IMR-90 (cell line): ENCODE results near the gene ZXDC. TPM values are rescaled to one million over a fixed set of nuclear protein-coding genes. Genes with fewer than 3 reads are reported as not detected.

ENCODE experiments used
- ATAC-seq: fragments of 200-7000 bp; cut with Tn5 transposase; 2 replicates; pipeline ENCODE4 v1.9.1; 2020; ENCODE audit warnings: low read depth, mild to moderate bottlenecking, moderate library complexity
- BruUV-seq: library from RNA; stranded (reverse); fragments of 400-500 nt; replicated peaks from 2 replicates; lab custom pipeline; 2021; lab: Mats Ljungman, UMichigan
- CTCF ChIA-PET: fragments of 300-600 bp; formaldehyde crosslinking; extraction: SDS; loops from one replicate; lab custom pipeline; 2021; ENCODE audit warnings: antibody characterized with exemption; lab: Yijun Ruan, JAX
- POLR2A ChIA-PET: fragments of 300-600 bp; sonication (Branson Sonifier 250); formaldehyde crosslinking; loops from one replicate; lab custom pipeline; 2022; ENCODE audit warnings: antibody characterized with exemption; ENCODE audit not compliant: unreplicated experiment; lab: Charles Lee
- DNase-seq: peaks from one replicate; pipeline ENCODE4 v3.0.0; 2013
- H2AFZ ChIP-seq: replicated peaks from 2 replicates; pipeline ENCODE3; 2013; ENCODE audit warnings: low read length, mild to moderate bottlenecking; ENCODE audit not compliant: poor library complexity
- H2AK5ac ChIP-seq: 2 replicates; pipeline ENCODE4 v1.6.1; 2013; ENCODE audit warnings: low read depth, low read length, inconsistent platforms
- H2AK9ac ChIP-seq: replicated peaks from 2 replicates; pipeline ENCODE3; 2013; ENCODE audit warnings: mild to moderate bottlenecking, low read depth, low read length, moderate library complexity; ENCODE audit not compliant: poor library complexity
- H2BK120ac ChIP-seq: 2 replicates; pipeline ENCODE4 v1.6.1; 2013; ENCODE audit warnings: low read depth, low read length, inconsistent platforms
- H2BK15ac ChIP-seq: 3 replicates; pipeline ENCODE4 v1.6.1; 2013; ENCODE audit warnings: low read depth, low read length, inconsistent platforms
- H2BK20ac ChIP-seq: 2 replicates; pipeline ENCODE4 v1.6.1; 2013; ENCODE audit warnings: low read depth, mild to moderate bottlenecking, inconsistent platforms, low read length, moderate library complexity
- H2BK5ac ChIP-seq: 2 replicates; pipeline ENCODE4 v1.6.1; 2013; ENCODE audit warnings: mild to moderate bottlenecking, low read depth, low read length, inconsistent platforms; ENCODE audit not compliant: poor library complexity, severe bottlenecking
- H3K14ac ChIP-seq: replicated peaks from 2 replicates; pipeline ENCODE4 v1.6.1; 2013; ENCODE audit warnings: low read depth, low read length, inconsistent platforms
- H3K18ac ChIP-seq: 2 replicates; pipeline ENCODE4 v1.6.1; 2013; ENCODE audit warnings: low read depth, low read length, control low read depth
- H3K23ac ChIP-seq: 2 replicates; pipeline ENCODE4 v1.6.1; 2013; ENCODE audit warnings: low read depth, low read length, inconsistent platforms
- H3K27ac ChIP-seq: 2 replicates; pipeline ENCODE4 v1.5.1; 2013; ENCODE audit warnings: mild to moderate bottlenecking, control low read depth, low read length; ENCODE audit not compliant: insufficient read depth
- H3K27me3 ChIP-seq: 2 replicates; pipeline ENCODE4 v1.6.1; 2013; ENCODE audit warnings: low read length; ENCODE audit not compliant: control insufficient read depth, insufficient read depth
- H3K36me3 ChIP-seq: 2 replicates; pipeline ENCODE4 v1.6.1; 2013; ENCODE audit warnings: low read length, mixed read lengths; ENCODE audit not compliant: control insufficient read depth, insufficient read depth
- H3K4ac ChIP-seq: 2 replicates; pipeline ENCODE4 v1.6.1; 2013; ENCODE audit warnings: low read depth, low read length, inconsistent platforms
- H3K4me1 ChIP-seq: 2 replicates; pipeline ENCODE4 v1.6.1; 2013; ENCODE audit warnings: low read length, mixed read lengths; ENCODE audit not compliant: control insufficient read depth, insufficient read depth
- H3K4me2 ChIP-seq: 2 replicates; pipeline ENCODE4 v1.6.1; 2013; ENCODE audit warnings: low read depth, mild to moderate bottlenecking, control low read depth, low read length, moderate library complexity
- H3K4me3 ChIP-seq: 2 replicates; pipeline ENCODE4 v1.5.1; 2013; ENCODE audit warnings: low read depth, mild to moderate bottlenecking, control low read depth, low read length, moderate library complexity; ENCODE audit not compliant: insufficient read depth
- H3K56ac ChIP-seq: 2 replicates; pipeline ENCODE4 v1.6.1; 2013; ENCODE audit warnings: low read length, inconsistent platforms; ENCODE audit not compliant: insufficient read depth; ENCODE audit errors: extremely low read depth
- H3K79me1 ChIP-seq, 2 experiments: 2 replicates each; pipeline ENCODE4 v1.6.1; 2013; ENCODE audit warnings: low read length in 2 of 2, inconsistent platforms in 1 of 2, low read depth in 1 of 2
- H3K9ac ChIP-seq: 2 replicates; pipeline ENCODE4 v1.6.1; 2013; ENCODE audit warnings: low read depth, low read length, control low read depth
- H3K9me1 ChIP-seq: 2 replicates; pipeline ENCODE4 v1.6.1; 2013; ENCODE audit warnings: low read length, inconsistent platforms; ENCODE audit not compliant: insufficient read depth
- H3K9me3 ChIP-seq: 2 replicates; pipeline ENCODE4 v1.6.1; 2013; ENCODE audit warnings: low read length; ENCODE audit not compliant: control insufficient read depth, insufficient read depth
- H4K20me1 ChIP-seq: 2 replicates; pipeline ENCODE4 v1.6.1; 2013; ENCODE audit warnings: low read length, inconsistent platforms; ENCODE audit not compliant: insufficient read depth
- H4K5ac ChIP-seq: 2 replicates; pipeline ENCODE4 v1.6.1; 2013; ENCODE audit warnings: mild to moderate bottlenecking, low read depth, low read length, control low read depth
- H4K8ac ChIP-seq, 2 experiments: 2 replicates each; pipeline ENCODE4 v1.6.1; 2013; ENCODE audit warnings: low read depth in 2 of 2, low read length in 2 of 2, control low read depth in 1 of 2, inconsistent platforms in 1 of 2
- H4K91ac ChIP-seq: 2 replicates; pipeline ENCODE4 v1.6.1; 2013; ENCODE audit warnings: low read depth, low read length, inconsistent platforms; ENCODE audit not compliant: insufficient read depth
- BHLHE40 ChIP-seq: fragments of 150-350 bp; IDR thresholded peaks from 2 replicates; pipeline ENCODE4 v1.6.1; 2016; ENCODE audit warnings: mild to moderate bottlenecking, low read depth, low read length
- CEBPB ChIP-seq: IDR thresholded peaks from 2 replicates; pipeline ENCODE4 v1.6.1; 2012; ENCODE audit warnings: low read depth, low read length, improper control_type of control experiment
- CHD1 ChIP-seq: IDR thresholded peaks from 2 replicates; pipeline ENCODE4 v1.6.1; 2012; ENCODE audit warnings: low read depth, low read length, improper control_type of control experiment
- CTCF ChIP-seq: conservative IDR thresholded peaks from 2 replicates; pipeline ENCODE4 v1.5.1; 2012; ENCODE audit warnings: mild to moderate bottlenecking, low read depth, low read length, improper control_type of control experiment
- FOS ChIP-seq: fragments of 150-350 bp; IDR thresholded peaks from 2 replicates; pipeline ENCODE4 v1.6.1; 2016; ENCODE audit warnings: low read depth, low read length
- MAFK ChIP-seq: IDR thresholded peaks from 2 replicates; pipeline ENCODE4 v1.6.1; 2012; ENCODE audit warnings: low read depth, low read length, improper control_type of control experiment
- MAZ ChIP-seq: IDR thresholded peaks from 2 replicates; pipeline ENCODE4 v1.6.1; 2012; ENCODE audit warnings: low read depth, mild to moderate bottlenecking, low read length, improper control_type of control experiment, moderate library complexity, borderline replicate concordance
- MXI1 ChIP-seq: IDR thresholded peaks from 2 replicates; pipeline ENCODE4 v1.6.1; 2012; ENCODE audit warnings: low read depth, mild to moderate bottlenecking, low read length, moderate library complexity, borderline replicate concordance
- NFE2L2 ChIP-seq: fragments of 150-350 bp; IDR thresholded peaks from 2 replicates; pipeline ENCODE4 v1.6.1; 2016; ENCODE audit warnings: low read depth, mild to moderate bottlenecking, low read length
- POLR2A ChIP-seq: IDR thresholded peaks from 2 replicates; pipeline ENCODE4 v1.6.1; 2012; ENCODE audit warnings: mild to moderate bottlenecking, low read depth, low read length
- RCOR1 ChIP-seq: IDR thresholded peaks from 2 replicates; pipeline ENCODE4 v1.6.1; 2012; ENCODE audit warnings: mild to moderate bottlenecking, low read length, improper control_type of control experiment; ENCODE audit not compliant: insufficient replicate concordance
- RFX5 ChIP-seq: IDR thresholded peaks from 2 replicates; pipeline ENCODE4 v1.8.0; 2012; ENCODE audit warnings: low read depth, mild to moderate bottlenecking, low read length, moderate library complexity
- SMC3 ChIP-seq: fragments of 150-350 bp; IDR thresholded peaks from 2 replicates; pipeline ENCODE4 v1.6.1; 2016; ENCODE audit warnings: low read depth, mild to moderate bottlenecking, antibody characterized with exemption, low read length, moderate library complexity
- USF2 ChIP-seq: fragments of 150-350 bp; IDR thresholded peaks from 2 replicates; pipeline ENCODE4 v1.6.1; 2017; ENCODE audit warnings: mild to moderate bottlenecking, antibody characterized with exemption, low read length, low read depth
- WGBS, 2 experiments: methylation state at CpG; one replicate each; pipeline versions ENCODE4 v1.1.5 to v1.1.7; 2013; ENCODE audit warnings: missing lambda C conversion rate in 2 of 2; ENCODE audit not compliant: insufficient read length in 1 of 2; ENCODE audit errors: extremely low coverage in 2 of 2; 5-methylcytosine and 5-hydroxymethylcytosine counted together
- dilution Hi-C: fragments of 300-500 bp; cut with HindIII; formaldehyde crosslinking; loops from one replicate; pipeline ENCODE4 v1.14.3; 2018; ENCODE audit warnings: low sequenced_read_pairs; ENCODE audit not compliant: unreplicated experiment
- in situ Hi-C: fragments of 300-500 bp; cut with MboI; formaldehyde crosslinking; loops from 3 replicates; pipeline ENCODE4 v1.14.3; 2019; ENCODE audit warnings: low sequenced_read_pairs, inconsistent platforms, mixed read lengths
- intact Hi-C: fragments of 100-400 bp; cut with micrococcal nuclease; formaldehyde crosslinking; loops from 2 replicates; pipeline ENCODE4 v1.10.0; 2022
- polyA plus RNA-seq, 3 experiments: library from polyadenylated mRNA; depleted of rRNA; stranded (reverse); fragments of >200 nt; gene quantifications; 2 replicates each; pipeline ENCODE4 v1.2.3, GENCODE V29; 2012; ENCODE audit warnings: low replicate concordance in 1 of 3
- total RNA-seq: library from RNA; depleted of rRNA; stranded (reverse); fragments of >200 nt; gene quantifications from 2 replicates; pipeline ENCODE4 v1.2.3, GENCODE V29; 2012

The ZXDC gene
- total and polyA plus RNA-seq, 2 of the 4 experiments (the other 2 are of a cell fraction): 11.5 to 14.3 TPM

- Histone ChIP-seq H2BK20ac (no peak overlapping the region), H3K14ac (no peak overlapping the region), H2BK5ac (no peak overlapping the region), H3K18ac (no peak overlapping the region), H4K5ac (no peak overlapping the region), H3K27ac (no peak overlapping the region), H3K56ac (no peak overlapping the region), H4K91ac (no peak overlapping the region), H3K27me3 (peaks cover 24% of the 10 kb centered on the region), H2BK15ac (no peak overlapping the region), H2AK5ac (no peak overlapping the region), H3K4ac (no peak overlapping the region), H2AK9ac (no peak overlapping the region), H4K8ac (no peak overlapping the region), H3K79me1 (no peaks in the 10 kb centered on the region), H2BK120ac (no peak overlapping the region), H2AFZ (no peak overlapping the region), H3K23ac (no peak overlapping the region), H3K9ac (no peak overlapping the region), H3K4me3 (no peak overlapping the region), H3K4me1 (no peaks in the 10 kb centered on the region; the same call in 1 of the 2 replicates), H4K20me1 (no peaks in the 10 kb centered on the region), H3K9me1 (no peaks in the 10 kb centered on the region), H3K4me2 (no peak overlapping the region), H3K36me3 (no peaks in the 10 kb centered on the region), H3K9me3 (no peaks in the 10 kb centered on the region)
- intact Hi-C loops (no loop called here), in situ Hi-C loops (no loop called here), dilution Hi-C loops (no loop called here)
- ChIA-PET POLR2A (no interaction called here), CTCF (no interaction called here)
- no CpG with 5 or more reads among the region's 20 CpGs for WGBS, 2 experiments
- no peak for DNase-seq
- no peak for ATAC-seq
- BruUV-seq: no TSS peak
- no peak for TF ChIP-seq RCOR1
- no peak for TF ChIP-seq SMC3
- TF ChIP-seq CTCF: no peak
- no peak for TF ChIP-seq POLR2A
- TF ChIP-seq MAFK: no peak
- TF ChIP-seq CEBPB: no peak
- TF ChIP-seq NFE2L2: no peak
- TF ChIP-seq FOS: no peak
- TF ChIP-seq CHD1: no peak
- no peak for TF ChIP-seq BHLHE40
- no peak for TF ChIP-seq RFX5
- no peak for TF ChIP-seq MAZ
- no peak for TF ChIP-seq MXI1
- TF ChIP-seq USF2: no peak
Measured at GRCh38 chr3:126418661-126419131, 57.0 kb downstream of the ZXDC start.
